ENCODE results near the gene CLDN9.
A peak's percentile ranks its signal among the peaks of the same experiment; 100 is the strongest.

Gene CLDN9

DNA sequence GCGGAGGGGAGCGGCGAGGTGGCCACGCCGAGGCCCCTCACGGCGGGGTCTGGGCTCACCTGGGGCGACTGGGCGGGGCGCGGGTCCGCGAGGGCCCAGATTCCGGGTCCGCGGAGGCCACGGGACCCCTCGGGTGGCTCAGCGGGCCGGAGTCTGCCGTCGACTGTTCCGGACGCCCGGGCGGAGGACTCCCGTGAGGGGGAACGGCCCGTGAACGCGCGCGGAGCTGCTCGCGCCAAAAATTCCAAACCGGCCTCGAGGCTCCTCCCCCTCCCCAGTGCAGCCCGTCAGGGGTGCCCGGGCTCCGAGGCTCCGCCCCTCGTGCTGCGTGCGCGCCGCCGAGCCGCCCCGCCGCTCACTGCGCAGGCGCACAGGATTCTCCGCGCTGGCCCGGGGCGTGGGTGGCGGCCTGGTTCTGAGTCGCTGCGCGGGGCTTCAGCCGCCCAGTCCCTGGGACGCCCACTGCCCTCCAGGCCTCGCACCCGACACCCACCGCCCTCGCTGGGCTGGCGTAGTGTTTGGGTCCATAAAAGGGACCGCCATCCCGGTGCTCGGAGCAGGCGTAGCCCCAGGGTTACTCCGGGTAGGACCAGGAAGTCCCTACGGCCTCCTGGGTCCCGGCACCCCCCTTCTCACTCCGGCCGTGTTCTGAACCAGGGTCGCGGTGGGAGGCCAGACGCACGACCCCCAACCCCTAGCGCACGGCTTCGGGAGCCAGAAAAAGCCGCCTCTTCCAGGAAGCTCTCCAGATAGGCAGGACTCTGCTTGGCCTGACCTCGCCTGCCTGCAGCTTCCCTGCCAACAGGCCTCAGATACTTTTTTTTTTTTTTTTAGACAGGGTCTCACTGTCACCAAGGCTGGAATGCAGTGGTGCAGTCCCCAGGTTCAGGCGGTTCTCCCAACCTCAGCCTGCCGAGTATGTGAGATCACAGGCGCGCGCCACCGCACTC lies 32.2 kb upstream of the CLDN9 start, which contains the start of gene PKMYT1:
Gene PKMYT1, minus strand, starts transcription at position 220 of the 950 bp plus-strand sequence. CDS start 789 bp downstream, outside the sequence.
- H2AFZ ChIP-seq: peak within 1 kb of the TSS; percentile 100
- no peaks in the 10 kb centered on the region for H3K9me3 ChIP-seq (ENCODE audit: control insufficient read depth, low read length)
- H3K27me3 ChIP-seq (ENCODE audit: control insufficient read depth, insufficient read depth, low read length): no peaks in the 10 kb centered on the region
- H3K9ac ChIP-seq: peak within 1 kb of the TSS; percentile 80
- H3K36me3 ChIP-seq (ENCODE audit: control insufficient read depth, insufficient read depth, low read length): no peaks in the 10 kb centered on the region
- H3K4me2 ChIP-seq (ENCODE audit: low read length): peak within 1 kb of the TSS; percentile 99
- TF ChIP-seq, protein P1, sequence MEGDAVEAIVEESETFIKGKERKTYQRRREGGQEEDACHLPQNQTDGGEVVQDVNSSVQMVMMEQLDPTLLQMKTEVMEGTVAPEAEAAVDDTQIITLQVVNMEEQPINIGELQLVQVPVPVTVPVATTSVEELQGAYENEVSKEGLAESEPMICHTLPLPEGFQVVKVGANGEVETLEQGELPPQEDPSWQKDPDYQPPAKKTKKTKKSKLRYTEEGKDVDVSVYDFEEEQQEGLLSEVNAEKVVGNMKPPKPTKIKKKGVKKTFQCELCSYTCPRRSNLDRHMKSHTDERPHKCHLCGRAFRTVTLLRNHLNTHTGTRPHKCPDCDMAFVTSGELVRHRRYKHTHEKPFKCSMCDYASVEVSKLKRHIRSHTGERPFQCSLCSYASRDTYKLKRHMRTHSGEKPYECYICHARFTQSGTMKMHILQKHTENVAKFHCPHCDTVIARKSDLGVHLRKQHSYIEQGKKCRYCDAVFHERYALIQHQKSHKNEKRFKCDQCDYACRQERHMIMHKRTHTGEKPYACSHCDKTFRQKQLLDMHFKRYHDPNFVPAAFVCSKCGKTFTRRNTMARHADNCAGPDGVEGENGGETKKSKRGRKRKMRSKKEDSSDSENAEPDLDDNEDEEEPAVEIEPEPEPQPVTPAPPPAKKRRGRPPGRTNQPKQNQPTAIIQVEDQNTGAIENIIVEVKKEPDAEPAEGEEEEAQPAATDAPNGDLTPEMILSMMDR (IDR thresholded peaks at IDR 0.05): no peak
- H3K4me1 ChIP-seq: peaks cover 3% of the 10 kb centered on the region
- no peaks in the 10 kb centered on the region for H3K79me2 ChIP-seq
- H3K27ac ChIP-seq: peak within 1 kb of the TSS; percentile 59
- H3K4me3 ChIP-seq (ENCODE audit: low read depth, low read length): peak within 1 kb of the TSS; percentile 86

DNA sequence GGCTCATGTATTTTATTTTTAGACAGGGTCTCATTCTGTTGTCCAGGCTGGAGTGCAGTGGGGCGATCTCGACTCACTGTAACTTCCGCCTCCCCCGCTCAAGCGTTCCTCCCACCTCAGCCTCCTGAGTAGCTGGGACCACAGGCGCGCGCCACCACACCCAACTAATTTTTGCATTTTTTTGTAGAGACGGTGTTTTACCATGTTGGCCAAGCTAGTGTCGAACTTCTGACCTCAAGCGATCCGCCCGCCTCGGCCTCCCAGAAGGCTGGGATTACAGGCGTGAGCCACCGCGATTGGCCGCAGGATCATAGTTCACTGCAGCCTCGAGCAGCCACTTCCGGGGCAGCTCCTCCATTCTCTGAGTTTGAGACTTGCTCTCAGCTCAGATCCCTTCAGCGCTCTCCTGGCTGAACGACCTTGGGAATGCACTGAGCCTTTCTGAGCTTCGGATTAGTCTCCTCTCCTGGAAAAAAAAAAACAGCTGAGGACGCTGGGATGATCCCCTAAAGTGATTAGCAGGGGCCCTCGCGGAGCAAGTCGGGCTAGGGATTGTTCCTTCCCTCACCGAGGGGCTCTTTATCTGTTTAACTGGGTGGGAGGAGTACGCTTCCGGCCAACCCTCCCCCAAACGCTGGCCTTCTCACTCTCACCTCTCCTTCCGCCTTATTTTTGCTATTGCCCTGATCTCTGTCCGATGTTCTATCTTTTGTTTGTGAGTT lies 31.4 kb upstream of the CLDN9 start:
- Histone ChIP-seq H3K4me3 (ENCODE audit: low read depth, low read length) (no peak overlapping the region), H3K9ac (no peak overlapping the region), H3K9me3 (ENCODE audit: control insufficient read depth, low read length) (no peaks in the 10 kb centered on the region), H3K4me1 (peaks cover 3% of the 10 kb centered on the region), H3K79me2 (no peaks in the 10 kb centered on the region), H3K27me3 (ENCODE audit: control insufficient read depth, insufficient read depth, low read length) (no peaks in the 10 kb centered on the region), H3K27ac (no peak overlapping the region), H3K4me2 (ENCODE audit: low read length) (no peak overlapping the region), H3K36me3 (ENCODE audit: control insufficient read depth, insufficient read depth, low read length) (no peaks in the 10 kb centered on the region), H2AFZ (no peak overlapping the region)
- TF ChIP-seq, protein P1 (IDR thresholded peaks at IDR 0.05): no peak

DNA sequence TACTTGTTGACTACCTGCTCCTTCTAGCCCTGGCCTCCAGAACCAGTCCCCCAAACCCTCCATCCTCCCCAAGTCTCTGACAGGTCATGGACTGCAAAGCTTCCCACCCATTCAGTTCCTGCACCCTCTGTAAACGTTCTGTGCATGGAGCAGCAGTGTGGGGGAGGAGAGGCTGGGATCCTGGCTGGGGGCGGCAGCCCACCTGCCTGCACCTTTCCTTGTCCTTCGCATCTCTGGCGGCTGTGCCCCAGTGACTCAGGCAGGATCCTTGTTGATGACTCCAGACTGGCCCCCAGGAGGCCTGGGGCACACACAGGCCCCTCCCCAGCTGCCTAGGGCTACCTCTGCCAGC lies 30.8 kb upstream of the CLDN9 start:
- no peaks in the 10 kb centered on the region for H3K36me3 ChIP-seq (ENCODE audit: control insufficient read depth, insufficient read depth, low read length)
- H3K4me3 ChIP-seq (ENCODE audit: low read depth, low read length): no peak overlapping the region
- peaks cover 3% of the 10 kb centered on the region for H3K4me1 ChIP-seq
- no peaks in the 10 kb centered on the region for H3K27me3 ChIP-seq (ENCODE audit: control insufficient read depth, insufficient read depth, low read length)
- TF ChIP-seq, protein P1 (IDR thresholded peaks at IDR 0.05): no peak
- no peaks in the 10 kb centered on the region for H3K9me3 ChIP-seq (ENCODE audit: control insufficient read depth, low read length)
- no peak overlapping the region for H2AFZ ChIP-seq
- no peak overlapping the region for H3K4me2 ChIP-seq (ENCODE audit: low read length)
- no peak overlapping the region for H3K9ac ChIP-seq
- no peak overlapping the region for H3K27ac ChIP-seq
- H3K79me2 ChIP-seq: no peaks in the 10 kb centered on the region

DNA sequence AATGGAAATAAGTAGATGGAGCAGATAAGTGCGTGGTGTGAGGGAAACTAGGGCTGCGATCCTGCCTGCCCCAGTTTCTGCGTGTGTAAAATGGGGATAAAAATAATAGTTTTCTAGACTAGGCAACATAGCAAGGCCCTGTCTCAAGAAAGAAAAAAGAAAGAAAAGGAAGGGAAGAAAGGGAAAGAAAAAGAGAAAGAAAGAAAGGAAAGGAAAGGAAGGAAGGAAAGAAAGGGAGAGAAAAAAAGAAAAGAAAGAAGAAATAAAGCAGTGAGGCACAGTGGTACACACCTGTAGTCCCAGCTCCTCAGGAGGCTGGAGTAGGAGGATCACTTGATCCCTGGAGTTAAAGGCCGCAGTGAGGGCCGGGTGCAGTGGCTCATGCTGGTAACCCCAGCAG lies 30.3 kb upstream of the CLDN9 start:
- Histone ChIP-seq H3K9me3 (ENCODE audit: control insufficient read depth, low read length) (no peaks in the 10 kb centered on the region), H3K4me2 (ENCODE audit: low read length) (no peak overlapping the region), H3K36me3 (ENCODE audit: control insufficient read depth, insufficient read depth, low read length) (no peaks in the 10 kb centered on the region), H3K9ac (no peak overlapping the region), H2AFZ (no peak overlapping the region), H3K4me3 (ENCODE audit: low read depth, low read length) (no peak overlapping the region), H3K27me3 (ENCODE audit: control insufficient read depth, insufficient read depth, low read length) (no peaks in the 10 kb centered on the region), H3K79me2 (no peaks in the 10 kb centered on the region), H3K27ac (no peak overlapping the region), H3K4me1 (peaks cover 3% of the 10 kb centered on the region)
- TF ChIP-seq, protein P1 (IDR thresholded peaks at IDR 0.05): no peak

Measured in parathyroid adenoma (tissue), 2 donors.